Vagina (tissue), 2 donors: ENCODE results near the gene TEX36. TPM values are rescaled to one million over a fixed set of nuclear protein-coding genes. Genes with fewer than 3 reads are reported as not detected.
"Not testable (repeated sequence)": the region's sequence is repeated elsewhere in the genome, so short reads cannot be mapped to it uniquely, and the experiment has no call there.

Source experiments
- DNase-seq, 2 donors: peaks; one replicate each; pipeline ENCODE4 v3.0.0-alpha.2; 2017; ENCODE audit errors: extremely low spot score in 2 of 2
- H3K27ac ChIP-seq: fragments of 200-600 bp; sonication (generic); one replicate; pipeline ENCODE4 v1.5.1; 2019
- H3K27me3 ChIP-seq: fragments of 200-600 bp; sonication (generic); one replicate; pipeline ENCODE4 v1.5.1; 2019
- H3K36me3 ChIP-seq, 2 donors: fragments of 200-600 bp; sonication (generic); one replicate each; pipeline ENCODE4 v1.5.1; 2017 to 2019
- H3K4me1 ChIP-seq: fragments of 200-600 bp; sonication (generic); one replicate; pipeline ENCODE4 v1.5.1; 2019
- H3K4me3 ChIP-seq, 2 donors: fragments of 200-600 bp; sonication (generic); 1 replicate in 1 of 2; 2 replicates in 1 of 2; pipeline ENCODE4 v1.5.1; 2016 to 2019
- H3K9me3 ChIP-seq: fragments of 200-600 bp; sonication (generic); one replicate; pipeline ENCODE4 v1.5.1; 2019
- CTCF ChIP-seq, 3 experiments: fragments of 450-650 bp in 2 of 3; fragments of 200-600 bp in 1 of 3; sonication (generic) in 1 of 3; IDR thresholded peaks; one replicate each; pipeline ENCODE4 v1.5.1; 2017 to 2019; ENCODE audit warnings: antibody characterized with exemption in 3 of 3, mild to moderate bottlenecking in 2 of 3, moderate library complexity in 2 of 3
- POLR2A ChIP-seq, 2 donors: fragments of 450-650 bp; IDR thresholded peaks; one replicate each; pipeline ENCODE4 v1.6.1; 2017; ENCODE audit warnings: antibody characterized with exemption in 2 of 2, mild to moderate bottlenecking in 2 of 2, moderate library complexity in 2 of 2
- POLR2AphosphoS5 ChIP-seq, 2 donors: sonication (generic); formaldehyde crosslinking; IDR thresholded peaks; one replicate each; pipeline ENCODE4 v1.9.0; 2017; ENCODE audit warnings: antibody characterized with exemption in 2 of 2, mild to moderate bottlenecking in 2 of 2, low read depth in 1 of 2; ENCODE audit not compliant: insufficient read depth in 1 of 2
- intact Hi-C: fragments of 100-400 bp; cut with DNase I; formaldehyde crosslinking; loops from one replicate; pipeline ENCODE4 v1.15.1; 2023
- total RNA-seq: library from RNA; depleted of rRNA; stranded (reverse); fragments of >200 nt; gene quantifications from one replicate; pipeline ENCODE4 v1.2.3, GENCODE V29; 2016

The TEX36 gene
- total RNA-seq, 1 donor from 2014 or later: not detected

DNA sequence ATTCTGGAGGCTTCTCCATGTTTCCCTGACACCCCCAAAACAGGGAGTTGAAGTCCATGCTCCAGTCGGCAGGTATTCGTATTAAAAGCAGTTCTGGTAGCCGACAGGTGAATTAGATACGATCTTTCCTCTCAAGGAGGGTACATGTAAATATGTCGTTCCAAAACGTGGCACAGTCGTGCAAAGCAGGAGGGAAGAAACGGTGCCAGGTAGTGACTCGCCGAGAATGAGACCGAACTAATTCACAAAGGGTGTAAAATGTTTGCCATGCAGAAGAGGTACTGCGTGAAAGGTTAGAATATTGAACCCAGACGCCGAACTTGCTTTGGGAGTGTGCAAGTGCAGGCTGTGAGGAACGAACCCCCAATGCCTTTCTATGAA is 37.0 kb upstream of the TEX36 start:
- no peaks in the 10 kb centered on the region for H3K27me3 ChIP-seq
- H3K36me3 ChIP-seq: peaks cover 0 to 36% of the 10 kb centered on the region in 2 donors
- DNase-seq: no peak
- H3K27ac ChIP-seq: peak overlapping the region; percentile 93
- H3K9me3 ChIP-seq: no peaks in the 10 kb centered on the region
- peak overlapping the region; percentile 91 to 93 for H3K4me3 ChIP-seq
- intact Hi-C loops: no loop called here
- peaks cover 22% of the 10 kb centered on the region for H3K4me1 ChIP-seq
- TF ChIP-seq POLR2A (IDR thresholded peaks at IDR 0.05) (no peak), CTCF (IDR thresholded peaks at IDR 0.05) (no peak), POLR2AphosphoS5 (IDR thresholded peaks at IDR 0.05; ENCODE audit: insufficient read depth in 1 of 2, low read depth in 1 of 2) (no peak)

GRCh38 chr10:125719173-125720001 is 36.4 kb upstream of the TEX36 start, which contains the start of gene EDRF1:
TSS of gene EDRF1 (plus strand) at chr10:125719709. CDS start at chr10:125719808, 99 bp downstream.
- H3K4me3 ChIP-seq: peak within 1 kb of the TSS; percentile 91 to 93
- intact Hi-C loops: no loop called here
- H3K27me3 ChIP-seq: no peaks in the 10 kb centered on the region
- H3K27ac ChIP-seq: peak within 1 kb of the TSS; percentile 93
- TF ChIP-seq POLR2AphosphoS5 (IDR thresholded peaks at IDR 0.05; ENCODE audit: insufficient read depth in 1 of 2, low read depth in 1 of 2): peak; percentile 90 to 97
- TF ChIP-seq CTCF (IDR thresholded peaks at IDR 0.05): no peak
- peak in 1 of 2 donors; percentile 50 for TF ChIP-seq POLR2A (IDR thresholded peaks at IDR 0.05)
- no peaks in the 10 kb centered on the region for H3K9me3 ChIP-seq
- peak; percentile 97 to 98 for DNase-seq
- peaks cover 22% of the 10 kb centered on the region for H3K4me1 ChIP-seq
- H3K36me3 ChIP-seq: peaks cover 0 to 30% of the 10 kb centered on the region in 2 donors

GRCh38 chr10:125714728-125715127 is 31.8 kb upstream of the TEX36 start:
- H3K27ac ChIP-seq, DNase-seq, H3K4me1 ChIP-seq, intact Hi-C loops, H3K9me3 ChIP-seq, H3K4me3 ChIP-seq, H3K36me3 ChIP-seq, H3K27me3 ChIP-seq: not testable (repeated sequence)

DNA sequence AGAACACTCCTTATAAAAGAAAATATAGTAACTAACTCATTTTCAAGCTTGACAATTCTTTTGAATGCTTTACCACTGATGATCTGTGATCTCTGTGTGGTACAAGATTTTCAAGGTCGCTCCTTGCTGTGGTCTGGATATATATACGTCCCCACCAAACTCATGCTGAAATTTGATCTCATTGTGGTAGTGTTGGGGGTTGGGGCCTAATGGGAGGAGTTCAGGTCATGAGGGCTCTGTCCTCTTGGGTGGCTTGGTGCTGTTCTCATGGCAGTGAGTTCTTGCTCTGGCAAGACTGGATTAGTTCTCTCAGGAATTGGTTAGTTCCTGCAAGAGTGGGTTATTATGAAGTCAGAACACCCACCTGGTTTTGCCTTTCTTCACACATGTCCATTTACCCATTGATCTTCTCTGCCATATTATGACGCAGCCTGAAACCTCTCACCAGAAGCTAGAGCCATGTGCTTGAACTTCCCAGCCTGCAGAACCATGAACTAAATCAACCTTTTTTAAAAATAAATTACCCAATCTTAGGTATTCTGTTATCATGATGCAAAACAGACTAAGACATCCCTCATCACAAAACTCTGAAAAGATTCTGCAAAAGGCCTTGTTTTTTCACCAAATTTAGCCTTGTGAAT is 28.3 kb upstream of the TEX36 start:
- Histone ChIP-seq H3K9me3 (no peaks in the 10 kb centered on the region), H3K36me3 (no peaks in the 10 kb centered on the region), H3K27ac (no peak overlapping the region), H3K27me3 (no peaks in the 10 kb centered on the region), H3K4me3 (no peak overlapping the region), H3K4me1 (peaks cover 15% of the 10 kb centered on the region)
- intact Hi-C loops: no loop called here
- no peak for DNase-seq
- TF ChIP-seq CTCF (IDR thresholded peaks at IDR 0.05) (no peak), POLR2AphosphoS5 (IDR thresholded peaks at IDR 0.05; ENCODE audit: insufficient read depth in 1 of 2, low read depth in 1 of 2) (no peak), POLR2A (IDR thresholded peaks at IDR 0.05) (no peak)

DNA sequence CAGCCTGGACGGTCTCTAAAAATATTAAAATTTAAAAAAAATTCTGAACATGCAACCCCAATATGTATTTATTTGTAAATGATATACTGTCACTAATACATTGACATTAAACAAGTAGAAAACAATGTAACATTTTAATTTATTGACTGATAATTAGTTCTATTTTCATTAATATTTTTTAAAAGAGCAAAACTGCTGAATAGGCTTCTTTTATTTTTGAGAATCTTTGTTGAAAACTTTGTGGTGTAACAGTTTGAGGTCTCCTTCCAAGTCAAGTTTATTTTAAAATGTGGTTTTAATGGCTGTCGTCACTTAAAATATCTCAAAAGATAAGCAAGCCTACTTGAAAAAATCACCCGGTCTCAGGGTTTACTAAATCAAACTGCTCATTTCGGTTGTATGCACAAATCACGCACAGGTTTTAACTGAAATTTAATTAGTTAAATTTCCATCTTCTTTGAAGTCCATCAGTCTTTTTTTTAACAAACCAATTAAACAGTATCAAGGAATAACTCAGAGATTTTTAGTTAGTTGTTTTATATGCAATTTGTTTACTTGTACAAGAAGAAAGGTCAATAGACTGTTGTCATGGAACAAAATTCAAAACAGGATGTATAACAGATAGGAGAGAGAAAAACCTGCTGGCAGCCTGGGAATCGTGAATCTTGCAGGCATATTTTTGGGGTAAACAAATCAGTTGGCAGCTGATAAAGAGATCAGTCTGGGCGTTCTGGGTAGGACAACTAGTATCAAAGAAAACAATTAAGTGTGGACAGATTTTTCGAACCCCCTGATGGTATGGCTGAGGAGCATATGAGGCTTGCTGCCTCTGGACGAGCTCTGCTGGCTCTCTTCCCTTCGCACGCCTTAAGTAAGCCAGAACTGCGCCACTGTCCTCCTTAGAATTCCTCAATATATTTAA is 26.9 kb upstream of the TEX36 start:
- no peak overlapping the region for H3K27ac ChIP-seq
- TF ChIP-seq POLR2AphosphoS5 (IDR thresholded peaks at IDR 0.05; ENCODE audit: insufficient read depth in 1 of 2, low read depth in 1 of 2) (no peak), CTCF (IDR thresholded peaks at IDR 0.05) (no peak), POLR2A (IDR thresholded peaks at IDR 0.05) (no peak)
- no peak overlapping the region for H3K4me3 ChIP-seq
- intact Hi-C loops: loop anchor here (10.0 kb wide), 1 partner anchor 1705 kb away; no protein-coding TSS in a partner anchor
- H3K27me3 ChIP-seq: no peaks in the 10 kb centered on the region
- H3K4me1 ChIP-seq: peaks cover 15% of the 10 kb centered on the region
- no peak for DNase-seq
- no peaks in the 10 kb centered on the region for H3K9me3 ChIP-seq
- no peaks in the 10 kb centered on the region for H3K36me3 ChIP-seq
